Dendritic cell treated with granulocyte-macrophage colony-stimulating factor and Interleukin-4, amounts not matched to agents 40 ng/mL and 50 ng/mL, for 4 days (primary cell): Measurements from ENCODE around the gene CLBA1.
"Not testable (repeated sequence)": the region's sequence is repeated elsewhere in the genome, so short reads cannot be mapped to it uniquely, and the experiment has no call there.

Experiments used
- H3K27ac Mint-ChIP-seq: one replicate; pipeline ENCODE4 v1.8.0; 2022; ENCODE audit warnings: mild to moderate bottlenecking, mixed read lengths
- H3K27me3 Mint-ChIP-seq: one replicate; pipeline ENCODE4 v1.8.0; 2022; ENCODE audit warnings: mild to moderate bottlenecking, mixed read lengths
- H3K36me3 Mint-ChIP-seq: one replicate; pipeline ENCODE4 v1.8.0; 2022; ENCODE audit warnings: low read depth, mixed read lengths
- H3K4me1 Mint-ChIP-seq: one replicate; pipeline ENCODE4 v1.8.0; 2022; ENCODE audit warnings: low read depth, mixed read lengths
- H3K4me3 Mint-ChIP-seq: one replicate; pipeline ENCODE4 v1.8.0; 2022; ENCODE audit warnings: mild to moderate bottlenecking, moderate library complexity, mixed read lengths
- H3K9me3 Mint-ChIP-seq: one replicate; pipeline ENCODE4 v1.8.0; 2022; ENCODE audit warnings: mixed read lengths
- intact Hi-C: fragments of 100-400 bp; cut with micrococcal nuclease; formaldehyde crosslinking; loops from one replicate; pipeline ENCODE4 v1.15.0; 2022

CLBA1 gene

GRCh38 chr14:105029402-105029801, 43.8 kb downstream of the CLBA1 start:
- intact Hi-C loops = no loop called here
- peaks cover 7% of the 10 kb centered on the region for H3K27me3 Mint-ChIP-seq
- no peak overlapping the region for H3K4me3 Mint-ChIP-seq
- peaks cover 24% of the 10 kb centered on the region for H3K4me1 Mint-ChIP-seq
- H3K9me3 Mint-ChIP-seq = no peaks in the 10 kb centered on the region
- H3K27ac Mint-ChIP-seq = no peak overlapping the region
- H3K36me3 Mint-ChIP-seq = no peaks in the 10 kb centered on the region

DNA sequence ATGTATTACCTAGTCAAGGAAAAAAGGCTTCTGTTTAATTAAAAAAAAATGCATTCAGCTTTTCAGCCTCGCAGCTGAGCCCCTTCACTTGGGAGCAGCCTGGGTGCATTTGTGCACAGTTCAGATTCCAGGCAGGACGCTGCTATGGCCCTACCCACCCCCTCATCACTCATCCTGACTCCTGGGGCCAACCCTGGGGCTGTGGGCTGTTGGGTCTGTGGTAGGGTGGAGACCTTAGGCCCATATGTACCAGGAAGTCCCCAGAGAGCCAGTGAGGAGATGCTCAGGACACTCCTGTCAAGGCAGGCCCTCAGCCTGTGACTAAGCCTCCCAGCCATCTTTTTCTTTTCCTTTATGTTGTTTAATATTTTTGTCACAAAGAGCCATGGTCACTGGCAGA, 44.6 kb downstream of the CLBA1 start:
- Mint-ChIP-seq H3K36me3 (no peaks in the 10 kb centered on the region), H3K4me1 (peaks cover 22% of the 10 kb centered on the region), H3K9me3 (no peaks in the 10 kb centered on the region), H3K4me3 (no peak overlapping the region), H3K27ac (no peak overlapping the region), H3K27me3 (peaks cover 7% of the 10 kb centered on the region)
- intact Hi-C loops = no loop called here

GRCh38 chr14:105030836-105031396, 45.3 kb downstream of the CLBA1 start:
- Mint-ChIP-seq H3K4me1 (peaks cover 19% of the 10 kb centered on the region), H3K9me3 (no peaks in the 10 kb centered on the region), H3K4me3 (no peak overlapping the region), H3K27ac (no peak overlapping the region), H3K36me3 (no peaks in the 10 kb centered on the region), H3K27me3 (peaks cover 7% of the 10 kb centered on the region)
- intact Hi-C loops = no loop called here

- H3K27ac Mint-ChIP-seq, H3K36me3 Mint-ChIP-seq, H3K27me3 Mint-ChIP-seq, H3K4me3 Mint-ChIP-seq, intact Hi-C loops, H3K9me3 Mint-ChIP-seq: not testable (repeated sequence)
- H3K4me1 Mint-ChIP-seq = peaks cover 13% of the 10 kb centered on the region
Measured at GRCh38 chr14:105032451-105032901, 46.9 kb downstream of the CLBA1 start.

DNA sequence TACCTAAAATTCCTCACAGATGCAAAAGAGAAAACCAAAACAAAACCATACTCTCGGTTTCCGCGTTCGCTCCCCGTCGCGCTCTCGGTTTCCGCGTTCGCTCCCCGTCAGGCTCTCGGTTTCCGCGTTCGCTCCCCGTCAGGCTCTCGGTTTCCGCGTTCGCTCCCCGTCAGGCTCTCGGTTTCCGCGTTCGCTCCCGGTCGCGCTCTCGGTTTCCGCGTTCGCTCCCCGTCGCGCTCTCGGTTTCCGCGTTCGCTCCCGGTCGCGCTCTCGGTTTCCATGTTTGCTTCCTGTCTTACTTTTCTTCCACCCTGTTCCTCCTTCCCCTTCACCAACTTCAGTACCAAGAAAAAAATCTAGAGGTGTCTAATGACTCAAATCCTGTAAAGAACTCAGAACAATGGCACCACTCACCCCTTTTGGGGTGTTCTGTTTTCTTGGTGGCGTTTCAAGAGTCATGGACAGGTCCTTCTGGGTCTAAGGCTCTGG, 47.9 kb downstream of the CLBA1 start:
- intact Hi-C loops, H3K9me3 Mint-ChIP-seq, H3K27me3 Mint-ChIP-seq, H3K36me3 Mint-ChIP-seq: not testable (repeated sequence)
- Mint-ChIP-seq H3K27ac (peak overlapping the region; percentile 71), H3K4me1 (peaks cover 13% of the 10 kb centered on the region), H3K4me3 (peak overlapping the region; percentile 74)

GRCh38 chr14:105034315-105035039, 48.9 kb downstream of the CLBA1 start:
- Mint-ChIP-seq H3K9me3 (no peaks in the 10 kb centered on the region), H3K27ac (peak overlapping the region; percentile 71), H3K4me3 (no peak overlapping the region), H3K36me3 (no peaks in the 10 kb centered on the region), H3K4me1 (peaks cover 13% of the 10 kb centered on the region), H3K27me3 (peaks cover 9% of the 10 kb centered on the region)
- intact Hi-C loops = no loop called here

DNA sequence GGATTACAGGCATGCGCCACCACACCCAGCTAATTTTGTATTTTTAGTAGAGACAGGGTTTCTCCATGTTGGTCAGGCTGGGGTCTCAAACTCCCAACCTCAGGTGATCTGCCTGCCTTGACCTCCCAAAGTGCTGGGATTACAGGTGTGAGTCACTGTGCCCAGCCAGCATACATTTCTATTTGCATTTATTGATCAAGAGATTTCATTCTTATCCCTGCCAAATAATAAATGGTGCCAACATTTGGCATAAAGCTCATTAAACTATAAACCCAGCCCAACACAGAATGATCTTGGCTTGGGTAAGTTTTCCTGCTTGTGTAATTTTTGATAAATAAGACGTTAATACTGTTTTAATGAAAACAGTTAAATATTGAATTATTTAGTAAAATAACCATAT, 50.0 kb downstream of the CLBA1 start:
- intact Hi-C loops, H3K9me3 Mint-ChIP-seq, H3K27ac Mint-ChIP-seq, H3K36me3 Mint-ChIP-seq, H3K27me3 Mint-ChIP-seq, H3K4me3 Mint-ChIP-seq: not testable (repeated sequence)
- peaks cover 13% of the 10 kb centered on the region for H3K4me1 Mint-ChIP-seq

DNA sequence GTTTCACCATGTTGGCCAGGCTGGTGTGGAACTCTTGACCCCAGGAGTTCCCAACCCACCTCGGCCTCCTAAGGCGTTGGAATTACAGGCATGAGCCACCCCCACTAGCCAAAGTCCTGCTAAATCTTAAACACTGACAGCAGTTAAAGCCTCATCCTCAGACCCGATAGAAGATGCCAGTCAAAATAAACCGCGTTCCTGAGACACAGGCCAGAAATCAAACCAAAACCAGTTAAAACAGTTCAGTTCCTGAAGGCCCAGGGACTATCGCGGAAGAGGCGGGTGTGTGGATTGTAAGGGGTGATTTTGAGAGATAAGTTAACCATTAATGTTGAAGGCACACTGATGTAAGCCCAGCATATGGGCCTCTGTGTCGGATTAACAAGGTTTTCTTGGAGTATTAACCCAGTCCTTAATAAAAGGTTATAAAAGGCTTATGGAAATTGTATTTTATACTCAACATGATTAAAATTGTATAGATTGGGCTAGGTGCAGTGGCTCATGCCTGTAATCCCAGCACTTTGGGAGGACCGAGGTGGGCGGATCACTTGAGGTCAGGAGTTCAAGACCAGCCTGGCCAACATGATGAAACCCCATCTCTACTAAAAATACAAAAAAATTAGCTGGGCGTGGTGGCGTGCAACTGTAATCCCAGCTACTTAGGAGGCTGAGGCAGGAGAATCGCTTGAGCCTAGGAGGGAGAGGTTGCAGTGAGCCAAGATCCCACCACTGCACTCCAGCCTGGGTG, 54.0 kb downstream of the CLBA1 start:
- H3K4me1 Mint-ChIP-seq = peaks cover 15% of the 10 kb centered on the region
- no peak overlapping the region for H3K4me3 Mint-ChIP-seq
- H3K27ac Mint-ChIP-seq = no peak overlapping the region
- intact Hi-C loops = no loop called here
- no peaks in the 10 kb centered on the region for H3K9me3 Mint-ChIP-seq
- no peaks in the 10 kb centered on the region for H3K36me3 Mint-ChIP-seq
- peaks cover 12% of the 10 kb centered on the region for H3K27me3 Mint-ChIP-seq

GRCh38 chr14:105041841-105042765, 56.5 kb downstream of the CLBA1 start:
- peaks cover 3% of the 10 kb centered on the region for H3K36me3 Mint-ChIP-seq
- H3K27me3 Mint-ChIP-seq = peaks cover 16% of the 10 kb centered on the region
- no peak overlapping the region for H3K4me3 Mint-ChIP-seq
- intact Hi-C loops = no loop called here
- no peaks in the 10 kb centered on the region for H3K9me3 Mint-ChIP-seq
- H3K27ac Mint-ChIP-seq = no peak overlapping the region
- H3K4me1 Mint-ChIP-seq = peaks cover 35% of the 10 kb centered on the region

- peak overlapping the region; percentile 21 for H3K27ac Mint-ChIP-seq
- intact Hi-C loops = no loop called here
- peaks cover 14% of the 10 kb centered on the region for H3K27me3 Mint-ChIP-seq
- peaks cover 10% of the 10 kb centered on the region for H3K36me3 Mint-ChIP-seq
- peaks cover 36% of the 10 kb centered on the region for H3K4me1 Mint-ChIP-seq
- H3K9me3 Mint-ChIP-seq = no peaks in the 10 kb centered on the region
- no peak overlapping the region for H3K4me3 Mint-ChIP-seq
Measured at GRCh38 chr14:105042813-105043212, 57.2 kb downstream of the CLBA1 start.

- Mint-ChIP-seq H3K4me1 (peaks cover 40% of the 10 kb centered on the region), H3K9me3 (no peaks in the 10 kb centered on the region), H3K27ac (peak overlapping the region; percentile 21), H3K27me3 (peaks cover 14% of the 10 kb centered on the region), H3K36me3 (peaks cover 18% of the 10 kb centered on the region), H3K4me3 (no peak overlapping the region)
- intact Hi-C loops = no loop called here
Measured at GRCh38 chr14:105043641-105044040, 58.1 kb downstream of the CLBA1 start.
